GM18870 (cell line): ENCODE measurements around the gene NRG3.

Source experiments
- ATAC-seq: cut with Tn5 transposase; IDR thresholded peaks from one replicate; pipeline ENCODE4 v1.9.1; 2021; ENCODE audit warnings: moderate library complexity; ENCODE audit not compliant: unreplicated experiment

NRG3 gene

DNA sequence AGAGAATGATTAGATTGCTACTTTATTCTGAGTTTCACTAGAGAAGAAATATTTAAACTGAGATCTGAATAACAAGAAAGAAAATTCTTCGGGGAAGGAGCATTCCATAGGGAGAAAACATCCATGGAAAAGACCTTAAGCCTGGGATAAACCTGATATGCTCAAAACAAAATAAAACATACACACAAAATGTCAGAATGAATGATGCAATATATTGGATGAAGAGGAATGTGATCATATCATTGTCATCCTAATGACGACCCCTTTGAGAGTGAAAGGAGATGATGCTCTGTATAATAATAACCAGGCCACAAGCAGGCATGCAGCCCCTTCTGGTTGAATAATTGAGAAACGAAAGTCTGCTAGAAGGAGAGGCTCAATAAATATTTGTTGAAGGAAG lies 882.4 kb downstream of the NRG3 start:
- no peak for ATAC-seq

DNA sequence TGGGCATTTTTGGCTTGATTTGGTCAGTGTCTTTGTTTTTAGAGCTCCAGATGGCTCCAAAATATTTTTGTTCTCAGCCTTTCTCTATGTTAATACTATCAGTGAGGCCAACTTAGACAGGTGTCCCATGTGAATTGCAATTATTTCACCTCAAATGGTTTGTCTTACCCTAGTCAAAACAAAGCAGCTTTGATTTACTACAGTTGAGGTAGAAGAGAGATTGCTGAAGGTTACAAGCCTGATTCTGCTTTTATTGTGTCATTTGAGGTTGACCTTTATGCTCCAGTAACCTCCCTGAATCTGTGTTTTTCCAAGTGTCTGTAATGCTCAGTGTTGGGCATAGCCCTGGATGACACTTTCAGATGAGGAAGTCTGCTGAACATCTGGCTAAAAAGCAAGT lies 882.9 kb downstream of the NRG3 start:
- no peak for ATAC-seq

DNA sequence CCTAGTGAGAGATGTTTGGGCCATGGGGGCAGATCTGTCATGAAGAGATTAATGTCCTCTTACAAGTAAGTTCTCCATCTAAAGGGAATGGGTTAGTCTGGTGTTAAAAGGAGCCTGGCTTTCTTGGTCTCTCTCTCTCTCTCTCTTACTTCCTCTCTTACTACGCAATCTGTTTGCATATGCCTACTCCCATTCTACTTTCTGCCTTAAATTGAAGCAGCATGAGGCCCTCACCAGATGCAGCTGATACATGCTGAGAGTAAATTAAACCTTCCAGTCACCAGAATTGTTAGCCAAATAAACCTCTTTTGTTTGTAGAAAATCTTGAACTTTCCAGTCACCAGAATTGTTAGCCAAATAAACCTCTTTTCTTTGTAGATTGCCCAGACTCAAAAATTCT lies 884.1 kb downstream of the NRG3 start:
- no peak for ATAC-seq

DNA sequence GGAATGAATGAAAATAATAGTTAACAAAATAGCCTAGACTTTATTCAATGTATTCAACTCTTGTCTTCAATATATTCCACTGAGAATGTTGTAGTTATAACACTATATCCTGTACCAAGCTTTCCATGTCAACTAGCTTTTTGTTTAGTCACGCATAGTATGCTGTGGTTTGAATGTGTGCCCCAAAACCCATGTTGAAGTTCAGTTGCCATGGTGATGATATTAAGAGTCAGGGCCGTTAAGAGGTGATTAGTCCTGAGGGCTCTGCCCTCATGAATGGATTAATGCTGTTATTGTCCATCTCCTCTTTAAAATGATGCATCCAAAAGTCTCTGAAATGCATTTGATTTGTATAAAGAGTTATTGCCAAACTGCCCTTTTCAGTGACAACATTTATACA lies 887.6 kb downstream of the NRG3 start:
- ATAC-seq: no peak

DNA sequence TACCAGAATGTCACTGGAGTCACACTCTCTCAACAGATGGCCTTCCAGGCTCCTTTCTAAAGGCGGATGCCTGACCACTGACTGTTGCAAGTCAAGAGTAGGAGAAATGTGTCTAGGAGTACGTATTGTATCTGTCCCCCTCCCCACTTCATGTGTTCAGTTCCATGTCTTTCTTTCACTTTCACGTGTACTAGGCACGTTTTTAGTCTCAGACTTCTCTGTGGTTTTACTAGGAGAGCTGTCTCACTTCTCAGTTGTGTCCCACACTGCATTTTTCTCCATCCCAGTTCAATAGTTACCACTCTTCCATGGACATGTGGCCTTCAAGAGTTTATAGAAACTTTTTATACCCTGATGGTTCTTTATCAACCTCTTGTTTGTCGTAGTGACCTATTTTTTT lies 893.0 kb downstream of the NRG3 start:
- ATAC-seq: no peak

DNA sequence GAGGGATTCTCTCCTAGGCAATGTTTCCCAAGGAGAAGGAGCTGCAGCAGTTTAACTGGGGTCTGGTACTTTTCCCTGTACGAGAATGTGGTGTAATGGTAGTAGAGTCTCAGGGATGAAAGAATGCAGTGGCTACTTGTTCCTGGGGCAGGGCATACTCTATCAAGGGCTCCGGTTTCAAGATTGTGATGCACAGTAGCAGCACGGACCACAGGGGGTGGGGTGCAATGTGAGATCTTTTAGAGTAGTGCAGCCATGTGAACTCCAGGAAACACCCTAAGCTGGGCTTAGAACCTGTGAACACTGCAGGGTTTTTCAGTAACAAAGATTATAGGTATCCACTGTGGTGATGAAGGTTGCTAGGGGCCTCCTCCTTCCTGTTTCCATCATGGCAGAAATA lies 903.9 kb downstream of the NRG3 start:
- ATAC-seq: no peak

DNA sequence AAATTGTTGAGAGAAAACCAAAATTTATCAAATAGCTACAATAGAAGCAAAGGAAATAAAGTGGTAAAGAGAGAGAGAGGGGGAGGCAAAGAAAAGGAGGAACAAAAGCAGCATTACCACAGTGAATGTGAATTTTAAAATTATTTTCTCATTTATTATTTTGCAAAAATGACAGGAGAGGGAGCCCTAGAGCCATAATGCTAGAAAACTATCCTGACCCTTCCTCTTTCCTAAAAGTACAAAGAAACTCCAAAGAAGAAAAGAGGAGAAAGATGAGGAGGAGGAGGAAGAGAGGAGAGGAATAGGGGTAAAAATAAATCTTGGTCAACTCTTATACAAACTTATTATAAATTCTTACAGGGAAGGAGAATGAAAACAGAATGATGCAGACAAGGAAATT lies 921.5 kb downstream of the NRG3 start:
- ATAC-seq: no peak

DNA sequence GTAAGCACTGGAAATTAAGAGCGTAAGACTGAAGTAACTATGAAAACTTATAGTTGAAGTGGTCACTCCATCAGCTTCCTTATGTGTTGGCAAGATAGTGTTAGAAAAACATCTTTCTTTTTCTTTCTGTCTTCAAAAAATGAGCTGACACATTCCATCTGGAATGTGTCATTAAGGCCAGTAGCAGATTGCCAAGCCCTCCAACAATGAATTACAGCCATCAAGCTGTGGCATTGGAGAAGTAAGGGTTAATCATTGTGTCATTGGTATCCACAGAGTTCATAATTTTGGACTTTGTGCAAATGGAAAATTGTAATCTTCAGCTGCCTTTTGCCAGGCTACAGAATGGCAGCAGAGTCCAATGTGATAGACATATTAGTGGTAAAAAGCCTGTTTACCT lies 926.3 kb downstream of the NRG3 start:
- no peak for ATAC-seq

DNA sequence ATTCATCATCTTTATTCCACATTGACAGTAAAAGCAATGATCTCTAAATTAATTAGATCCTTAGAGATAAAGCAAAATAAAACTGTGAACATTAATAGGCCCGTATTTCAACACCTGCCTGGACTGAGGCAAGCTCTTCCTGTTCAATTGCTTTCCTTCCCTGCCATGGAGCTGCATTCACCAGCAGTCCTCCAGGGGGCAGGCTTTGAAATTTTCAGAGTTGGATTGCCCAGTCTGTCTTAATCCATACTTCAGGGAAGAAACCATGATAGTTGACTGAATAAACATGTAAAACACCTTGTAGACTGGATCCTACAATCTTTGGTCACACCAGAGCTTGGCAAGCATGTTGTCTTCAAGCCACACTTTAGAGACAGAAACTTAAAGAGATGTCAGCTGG lies 936.6 kb downstream of the NRG3 start:
- ATAC-seq: peak; percentile 55

DNA sequence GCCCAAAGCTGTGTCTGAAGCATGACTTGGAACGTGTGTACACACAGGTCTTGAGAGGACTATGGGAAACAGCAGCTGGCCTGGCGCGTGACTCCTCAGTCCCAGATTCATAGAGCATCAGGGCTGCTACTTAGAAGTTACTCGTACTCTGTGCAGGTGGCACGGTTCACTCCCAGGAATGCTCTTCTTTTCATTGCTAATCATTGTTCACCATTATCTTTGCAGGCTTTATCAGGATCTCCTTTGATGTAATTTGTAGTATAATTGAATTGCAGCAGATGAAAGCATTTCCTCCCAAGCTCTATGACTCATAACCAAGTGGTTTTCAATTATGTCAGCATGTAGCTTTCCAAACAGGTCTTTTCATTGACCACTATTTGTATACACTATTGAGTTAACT lies 938.9 kb downstream of the NRG3 start:
- no peak for ATAC-seq

DNA sequence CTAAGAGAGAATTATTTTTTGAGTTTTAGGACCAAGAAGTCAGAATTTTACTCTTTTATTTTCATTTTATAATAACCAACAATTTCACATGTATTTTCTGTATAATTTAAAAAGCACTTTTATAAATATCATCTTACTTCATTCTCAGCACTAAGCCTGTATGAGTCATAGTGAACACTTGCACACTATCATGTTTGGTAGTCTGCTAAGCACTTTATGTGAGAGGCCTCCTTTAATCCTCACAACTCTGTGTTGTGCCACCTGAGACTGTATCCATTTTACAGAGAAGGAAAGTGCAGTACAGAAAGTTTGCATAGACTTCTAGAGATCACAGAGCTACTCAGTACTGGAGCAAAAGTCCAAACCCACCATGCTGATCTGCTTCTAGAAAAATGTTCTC lies 939.6 kb downstream of the NRG3 start:
- ATAC-seq: no peak

DNA sequence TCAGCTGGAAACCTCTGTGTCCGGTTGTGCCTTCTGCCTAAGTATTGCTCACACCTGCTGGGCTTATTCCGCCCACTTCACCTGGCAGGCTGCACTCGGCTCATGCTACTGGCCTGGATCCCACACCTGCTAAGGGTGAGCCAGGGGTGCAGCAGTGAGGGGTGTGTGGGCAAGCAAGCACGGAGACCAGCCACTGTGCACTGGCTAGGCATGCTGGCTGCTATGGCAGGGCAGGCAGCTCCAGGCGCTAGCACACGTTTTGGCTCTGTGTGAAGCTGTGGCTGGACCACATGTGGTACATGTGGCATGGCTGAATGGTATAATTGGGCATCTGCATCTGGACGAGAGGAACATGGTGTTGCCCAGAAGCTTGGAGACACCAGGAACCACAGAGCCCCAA lies 940.7 kb downstream of the NRG3 start:
- ATAC-seq: no peak

DNA sequence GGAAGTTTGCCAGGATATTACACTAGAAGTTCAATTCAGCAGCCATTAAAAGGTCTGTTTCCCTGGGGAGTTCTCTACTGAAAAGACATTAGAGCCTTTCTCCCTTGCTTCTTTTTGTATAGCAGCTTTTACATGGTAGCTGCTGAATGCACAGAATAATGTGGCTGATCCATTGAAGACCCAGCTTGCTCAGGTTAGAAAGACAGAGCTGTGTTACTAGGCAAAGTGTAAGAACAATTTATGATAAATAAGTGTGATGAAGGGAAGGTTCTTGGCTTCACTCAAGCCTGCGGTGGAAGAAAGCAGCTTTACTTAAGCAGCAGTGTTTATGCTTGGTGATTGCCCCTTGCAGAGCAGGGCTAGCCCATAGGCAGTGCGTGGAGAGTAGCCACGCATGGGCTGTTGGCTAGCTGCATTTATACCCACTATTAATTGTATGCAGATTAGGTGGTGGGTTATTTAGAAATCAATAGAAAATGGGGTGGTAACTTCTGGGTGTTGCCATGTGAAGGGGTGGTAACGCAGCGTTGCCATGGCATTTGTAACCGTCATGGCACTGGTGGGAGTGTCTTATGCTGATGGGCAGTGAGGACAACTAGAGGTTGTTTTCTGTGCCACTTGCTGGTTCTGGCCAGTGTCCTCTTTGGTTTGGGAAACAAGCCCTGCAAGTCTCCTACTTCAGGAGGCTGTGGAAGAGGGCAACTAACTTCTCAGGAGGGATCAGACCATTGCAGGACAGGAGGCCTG lies 942.9 kb downstream of the NRG3 start:
- no peak for ATAC-seq

DNA sequence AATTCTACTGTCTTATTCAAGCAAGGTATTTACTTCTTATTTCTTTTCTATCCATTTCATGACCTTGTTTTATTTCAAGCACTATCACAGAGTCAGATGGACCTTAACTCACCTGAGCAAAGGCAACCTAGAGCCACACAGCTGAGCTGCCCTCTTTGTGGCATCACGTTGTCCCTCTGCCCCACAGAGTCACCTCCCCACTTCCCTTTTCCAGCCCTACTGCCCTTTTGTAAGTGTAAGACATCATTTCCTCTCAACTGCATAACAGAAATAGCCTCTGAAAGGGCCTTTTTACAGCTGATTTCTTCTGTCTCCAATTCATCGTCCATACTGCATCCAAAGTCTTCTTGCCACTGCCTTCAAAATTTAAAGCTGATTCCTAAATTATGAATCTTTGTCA lies 946.0 kb downstream of the NRG3 start:
- ATAC-seq: no peak

DNA sequence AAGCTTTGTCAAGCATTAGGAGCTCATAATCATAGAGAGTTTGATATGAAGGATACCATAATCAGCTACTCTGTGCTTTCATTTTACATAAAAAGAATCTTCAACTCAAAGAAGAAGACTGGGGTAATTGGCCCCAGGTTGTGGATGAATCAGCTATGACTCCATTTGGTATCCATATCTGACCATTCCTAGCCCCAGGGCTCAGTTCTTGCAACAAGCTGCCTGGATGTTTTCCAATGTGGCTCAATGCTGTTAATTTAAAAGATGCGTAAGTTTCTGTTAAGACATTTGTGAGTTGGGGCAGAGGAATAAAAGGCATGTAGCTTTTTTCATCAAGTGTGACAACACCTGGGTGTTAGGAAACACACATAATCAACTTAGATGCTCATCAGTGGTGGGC lies 951.1 kb downstream of the NRG3 start:
- no peak for ATAC-seq

DNA sequence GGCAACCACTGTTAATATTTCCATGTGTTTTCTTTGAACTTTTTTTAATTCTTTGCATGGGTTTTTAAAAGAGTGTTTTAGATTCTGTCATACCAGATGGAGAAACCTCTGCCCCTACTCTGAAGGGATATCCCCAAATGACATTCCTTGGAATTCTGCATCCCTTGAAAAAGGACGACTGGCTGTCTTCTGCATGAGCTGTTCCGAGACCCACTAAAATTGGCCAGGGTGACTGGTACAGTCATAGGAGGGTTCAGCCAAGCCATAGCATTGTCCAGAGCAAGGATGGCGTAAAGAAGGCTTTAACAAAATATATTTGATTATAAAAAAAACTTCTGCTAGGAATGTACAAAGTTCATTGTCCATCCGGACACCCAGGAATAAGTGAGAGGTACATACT lies 952.9 kb downstream of the NRG3 start:
- ATAC-seq: no peak

DNA sequence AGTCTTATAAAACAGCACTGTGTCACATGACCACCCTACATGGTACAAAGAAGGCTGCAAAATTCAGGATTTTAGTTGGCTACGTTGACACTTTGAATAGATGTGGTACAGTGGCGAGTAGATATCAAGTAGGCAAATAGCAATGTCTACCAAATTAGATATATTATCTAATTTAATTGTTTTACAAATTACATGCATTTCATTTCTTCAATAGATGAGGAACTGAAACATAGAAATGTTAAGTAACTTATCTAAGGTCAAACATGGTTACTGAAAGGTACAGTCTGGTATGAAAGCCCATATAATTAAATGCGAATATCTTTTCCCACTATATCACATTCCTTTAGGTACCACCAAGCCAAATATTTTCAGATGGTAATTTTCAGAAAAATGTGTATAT lies 972.2 kb downstream of the NRG3 start:
- ATAC-seq: no peak

DNA sequence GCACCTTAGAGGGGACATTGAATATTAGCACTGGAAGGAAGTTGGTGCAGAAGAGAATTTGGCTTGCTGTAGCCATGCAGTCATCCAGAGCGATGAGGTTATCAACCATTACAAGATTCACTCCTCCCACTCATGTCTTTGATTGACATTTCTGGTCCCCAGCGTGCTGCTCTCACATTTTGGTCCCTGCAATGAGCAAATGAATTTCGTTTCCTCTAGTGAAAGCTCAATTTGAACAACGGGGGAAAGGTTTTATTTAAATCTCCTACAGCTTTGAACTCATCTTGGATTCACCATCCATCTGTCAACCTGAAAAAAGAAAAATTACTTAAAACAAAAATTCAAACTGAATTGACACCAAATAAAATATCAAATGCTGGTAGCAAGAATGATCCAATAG lies 975.2 kb downstream of the NRG3 start:
- no peak for ATAC-seq

DNA sequence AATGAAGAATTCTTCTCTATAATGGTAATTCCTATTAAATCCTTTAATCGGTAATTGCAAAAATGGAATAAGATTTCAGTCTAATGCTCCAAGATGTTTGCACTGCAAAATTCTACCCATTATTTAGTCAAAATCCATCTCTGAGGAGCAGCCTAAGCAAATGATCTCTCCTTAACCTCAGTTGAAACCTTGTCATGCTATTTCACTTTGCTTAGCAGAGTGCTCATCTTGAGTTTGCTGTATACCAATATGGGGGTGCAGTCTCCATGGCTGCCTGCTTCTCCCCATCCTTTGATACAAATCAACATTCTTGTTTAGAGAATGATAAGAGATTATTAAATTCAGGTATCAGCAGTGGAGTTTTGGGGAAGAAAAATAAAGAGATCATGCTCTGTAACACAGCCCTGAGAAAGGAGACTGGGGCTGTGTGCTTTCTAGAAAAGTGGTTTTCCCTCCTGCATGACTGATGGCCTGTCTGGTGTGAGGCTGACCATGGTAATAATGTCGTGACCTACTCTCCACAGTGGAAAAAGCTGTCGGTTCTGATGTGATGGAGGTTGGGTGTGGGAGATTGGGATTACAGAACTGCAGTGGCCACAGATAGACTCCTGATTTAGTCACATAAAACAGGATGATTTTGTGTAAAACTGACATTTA lies 982.1 kb downstream of the NRG3 start:
- ATAC-seq: no peak

DNA sequence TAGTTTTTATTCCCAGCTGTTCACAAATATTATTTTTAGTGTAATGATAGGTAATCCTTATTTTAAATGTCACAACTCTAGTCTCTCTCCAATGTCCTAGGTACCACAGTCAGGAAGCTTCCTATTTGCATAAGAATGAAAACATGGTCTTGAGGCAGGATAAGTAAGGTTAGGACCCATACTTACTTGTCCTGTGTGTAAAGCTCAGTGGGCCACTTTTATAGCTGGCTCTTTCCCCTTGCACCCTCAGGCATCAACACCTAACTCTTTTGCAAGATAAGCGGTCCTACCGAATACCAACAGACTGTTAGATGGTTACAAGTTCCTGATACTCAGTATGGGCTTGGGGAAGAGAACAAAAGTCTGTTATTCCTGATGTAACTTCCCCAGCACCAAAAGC lies 986.9 kb downstream of the NRG3 start:
- ATAC-seq: no peak

DNA sequence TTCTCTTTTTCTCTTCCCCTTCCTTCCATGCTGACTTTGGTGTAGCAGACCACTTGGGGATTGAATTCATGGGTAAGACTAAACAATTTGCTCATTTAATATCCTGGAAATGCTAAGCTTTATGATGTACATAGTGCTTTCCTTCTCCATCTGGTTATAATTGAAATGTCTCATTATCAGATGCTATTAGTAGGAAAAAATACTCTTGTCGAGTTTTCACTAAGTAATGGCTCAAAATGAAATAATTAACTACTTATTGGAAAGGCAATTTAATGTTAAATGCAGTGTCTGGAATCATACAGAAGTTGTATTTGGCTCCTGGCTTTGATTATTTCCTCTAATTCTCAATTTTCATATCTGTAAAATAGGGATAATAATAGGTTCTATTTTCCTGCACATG lies 990.4 kb downstream of the NRG3 start:
- ATAC-seq: no peak

DNA sequence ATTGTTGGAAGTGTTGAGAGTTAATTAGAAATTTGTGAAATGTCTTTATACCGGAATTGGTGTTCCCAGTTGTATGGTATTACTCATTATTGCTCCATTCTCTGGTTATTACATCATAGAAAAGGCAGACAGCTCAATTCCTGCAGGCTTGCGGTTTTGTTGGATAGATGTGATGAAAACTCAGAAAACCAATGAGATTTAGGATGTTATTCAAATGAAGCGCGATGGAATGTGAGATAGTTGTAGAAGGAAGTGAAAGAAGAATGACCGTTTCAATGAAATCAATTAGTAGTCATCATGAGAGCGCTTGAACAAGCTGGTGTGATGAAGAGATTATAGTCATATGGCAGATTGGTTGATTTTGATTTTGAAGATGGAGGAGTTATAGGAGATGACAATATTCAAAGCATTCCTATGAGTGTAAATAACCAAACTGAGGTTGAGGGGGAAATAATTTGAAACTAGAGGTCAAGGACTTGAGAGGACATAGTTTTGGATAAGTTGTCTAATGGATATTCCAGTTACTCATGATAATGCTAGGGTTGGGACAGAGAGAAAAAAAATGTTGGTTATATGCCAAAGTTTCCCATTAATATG lies 991.5 kb downstream of the NRG3 start:
- ATAC-seq: no peak

DNA sequence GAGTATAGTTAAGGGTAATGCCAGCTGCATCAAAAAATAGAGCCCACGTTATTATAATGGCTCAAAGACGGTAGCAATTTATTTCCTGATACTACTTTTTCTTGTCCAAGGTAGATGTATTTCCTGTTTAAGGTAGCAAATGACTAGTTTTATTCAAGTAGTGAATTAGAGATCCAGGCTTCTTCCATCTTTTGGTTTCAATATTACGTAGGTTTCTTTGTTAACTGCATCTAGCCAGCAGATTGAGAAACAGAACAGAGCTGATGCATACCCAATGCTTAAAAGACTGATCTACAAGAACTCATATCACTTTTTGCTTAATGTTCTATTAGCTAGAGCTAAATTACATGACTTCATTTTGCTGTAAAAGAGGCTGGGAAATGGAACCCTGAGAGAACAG lies 992.1 kb downstream of the NRG3 start:
- ATAC-seq: no peak
